PC-3 (cell line): ENCODE data around the gene GABRR1. TPM values are rescaled to one million over a fixed set of nuclear protein-coding genes. Genes with fewer than 3 reads are reported as not detected.

Experiments used
- ATAC-seq: fragments of 200-7000 bp; cut with Tn5 transposase; 2 replicates; pipeline ENCODE4 v1.9.1; 2020; ENCODE audit warnings: mild to moderate bottlenecking, moderate library complexity
- BruUV-seq: library from RNA; stranded (reverse); fragments of 400-500 nt; replicated peaks from 2 replicates; lab custom pipeline; 2021; lab: Mats Ljungman, UMichigan
- CTCF ChIA-PET: fragments of 300-600 bp; sonication (Branson Sonifier 250); formaldehyde crosslinking; loops from one replicate; lab custom pipeline; 2022; ENCODE audit warnings: antibody characterized with exemption; lab: Charles Lee
- POLR2A ChIA-PET: fragments of 300-600 bp; sonication (Branson Sonifier 250); formaldehyde crosslinking; loops from one replicate; lab custom pipeline; 2022; ENCODE audit warnings: antibody characterized with exemption; ENCODE audit not compliant: unreplicated experiment; lab: Charles Lee
- DNase-seq: peaks from one replicate; pipeline ENCODE4 v3.0.0-alpha.2; 2015
- H2AFZ ChIP-seq: fragments of 300-600 bp; sonication (generic); 2 replicates; pipeline ENCODE4 v1.6.0; 2016; ENCODE audit warnings: antibody characterized with exemption, low read length
- H3F3A ChIP-seq: fragments of 300-600 bp; sonication (generic); one replicate; pipeline ENCODE4 v1.6.0; 2017; ENCODE audit warnings: antibody characterized with exemption, low read length, control low read depth, mild to moderate bottlenecking; ENCODE audit not compliant: unreplicated experiment
- H3K27ac ChIP-seq: fragments of 300-600 bp; sonication (generic); 2 replicates; pipeline ENCODE4 v1.5.1; 2016; ENCODE audit warnings: mild to moderate bottlenecking, low read length
- H3K27me3 ChIP-seq: fragments of 300-600 bp; sonication (generic); 2 replicates; pipeline ENCODE4 v1.6.1; 2016; ENCODE audit warnings: low read length, mixed read lengths
- H3K36me3 ChIP-seq: fragments of 300-600 bp; sonication (generic); 2 replicates; pipeline ENCODE4 v1.6.1; 2016; ENCODE audit warnings: low read depth, mixed run types, low read length, mixed read lengths
- H3K4me1 ChIP-seq: fragments of 300-600 bp; sonication (generic); 2 replicates; pipeline ENCODE4 v1.5.1; 2016; ENCODE audit warnings: low read length; ENCODE audit not compliant: insufficient read depth
- H3K4me2 ChIP-seq: fragments of 300-600 bp; sonication (generic); 2 replicates; pipeline ENCODE4 v1.6.0; 2016; ENCODE audit warnings: low read length
- H3K4me3 ChIP-seq: fragments of 300-600 bp; sonication (generic); 2 replicates; pipeline ENCODE4 v1.5.1; 2016; ENCODE audit warnings: mild to moderate bottlenecking, low read length, mixed read lengths
- H3K79me2 ChIP-seq: fragments of 300-600 bp; sonication (generic); 2 replicates; pipeline ENCODE4 v1.6.1; 2017; ENCODE audit warnings: low read length, mixed read lengths
- H3K9ac ChIP-seq: fragments of 300-600 bp; sonication (generic); 2 replicates; pipeline ENCODE4 v1.6.0; 2016; ENCODE audit warnings: mild to moderate bottlenecking, low read length
- H3K9me2 ChIP-seq: fragments of 300-600 bp; sonication (generic); replicated peaks from 2 replicates; pipeline ENCODE4 v1.6.1; 2016; ENCODE audit warnings: mixed run types, low read length, mixed read lengths
- H3K9me3 ChIP-seq: fragments of 300-600 bp; sonication (generic); 2 replicates; pipeline ENCODE4 v1.6.1; 2016; ENCODE audit warnings: low read length, mixed read lengths
- H4K20me1 ChIP-seq: fragments of 300-600 bp; sonication (generic); 2 replicates; pipeline ENCODE4 v1.6.1; 2016; ENCODE audit warnings: low read length, mixed read lengths
- CTCF ChIP-seq: fragments of 300-600 bp; sonication (generic); conservative IDR thresholded peaks from 2 replicates; pipeline ENCODE4 v1.5.1; 2017; ENCODE audit warnings: antibody characterized with exemption, low read depth, mild to moderate bottlenecking, low read length
- EZH2 ChIP-seq: fragments of 300-600 bp; sonication (generic); IDR thresholded peaks from one replicate; pipeline ENCODE4 v1.6.1; 2017; ENCODE audit warnings: antibody characterized with exemption, mild to moderate bottlenecking, low read length; ENCODE audit not compliant: unreplicated experiment
- EZH2phosphoT487 ChIP-seq: fragments of 300-600 bp; sonication (generic); IDR thresholded peaks from 2 replicates; pipeline ENCODE4 v1.6.1; 2018; ENCODE audit warnings: mild to moderate bottlenecking, antibody characterized with exemption, low read length, borderline replicate concordance
- intact Hi-C: fragments of 100-400 bp; cut with micrococcal nuclease; formaldehyde crosslinking; loops from 2 replicates; pipeline ENCODE4 v1.9.0; 2023
- total RNA-seq: library from RNA; depleted of rRNA; stranded (reverse); fragments of >200 nt; gene quantifications from 2 replicates; pipeline ENCODE4 v1.2.3, GENCODE V29; 2014

The GABRR1 gene
- total RNA-seq, 1 experiment from 2014 or later, result not detected

- intact Hi-C loops, result no loop called here
- no peak for ATAC-seq
Measured at GRCh38 chr6:89187504-89187903, 29.7 kb downstream of the GABRR1 start.

GRCh38 chr6:89186762-89187161 is 30.4 kb downstream of the GABRR1 start:
- TF ChIP-seq EZH2 (no peak), CTCF (no peak), EZH2phosphoT487 (no peak)
- no peaks in the 10 kb centered on the region for H4K20me1 ChIP-seq
- no peaks in the 10 kb centered on the region for H3K9me2 ChIP-seq
- H3K4me2 ChIP-seq, result no peak overlapping the region
- DNase-seq, result no peak
- no peaks in the 10 kb centered on the region for H3K9me3 ChIP-seq
- H3K9ac ChIP-seq, result no peak overlapping the region
- no TSS peak for BruUV-seq
- H2AFZ ChIP-seq, result no peak overlapping the region
- no peak overlapping the region for H3K4me3 ChIP-seq
- no peaks in the 10 kb centered on the region for H3K36me3 ChIP-seq
- no peak for ATAC-seq
- H3K79me2 ChIP-seq, result no peaks in the 10 kb centered on the region
- CTCF ChIA-PET, result no interaction called here
- H3F3A ChIP-seq, result no peaks in the 10 kb centered on the region
- intact Hi-C loops, result no loop called here
- POLR2A ChIA-PET, result no interaction called here
- no peaks in the 10 kb centered on the region for H3K4me1 ChIP-seq
- H3K27ac ChIP-seq, result no peak overlapping the region
- H3K27me3 ChIP-seq, result no peaks in the 10 kb centered on the region

More at GRCh38 chr6:89187504-89187903, 29.7 kb downstream of the GABRR1 start:
- H3K4me2 ChIP-seq, result no peak overlapping the region
- POLR2A ChIA-PET, result no interaction called here
- no peaks in the 10 kb centered on the region for H3K27me3 ChIP-seq
- H3K4me1 ChIP-seq, result no peaks in the 10 kb centered on the region
- H3K9ac ChIP-seq, result no peak overlapping the region
- BruUV-seq, result no TSS peak
- no peak overlapping the region for H3K27ac ChIP-seq
- H3K79me2 ChIP-seq, result no peaks in the 10 kb centered on the region
- H3K9me2 ChIP-seq, result no peaks in the 10 kb centered on the region
- H3K4me3 ChIP-seq, result no peak overlapping the region
- TF ChIP-seq EZH2phosphoT487, result no peak
- no peak for TF ChIP-seq CTCF
- TF ChIP-seq EZH2, result no peak
- no peak for DNase-seq
- no peak overlapping the region for H2AFZ ChIP-seq
- H4K20me1 ChIP-seq, result no peaks in the 10 kb centered on the region
- CTCF ChIA-PET, result no interaction called here
- no peaks in the 10 kb centered on the region for H3K9me3 ChIP-seq
- no peaks in the 10 kb centered on the region for H3F3A ChIP-seq
- no peaks in the 10 kb centered on the region for H3K36me3 ChIP-seq

GRCh38 chr6:89184344-89184743 is 32.8 kb downstream of the GABRR1 start:
- no peak for TF ChIP-seq EZH2phosphoT487
- TF ChIP-seq EZH2, result no peak
- no peak for TF ChIP-seq CTCF
- POLR2A ChIA-PET, result interaction anchor here (0.7 kb wide), 1 partner anchor 206 kb away, joined by 5 read pairs; no protein-coding TSS in a partner anchor
- ATAC-seq, result no peak

More at GRCh38 chr6:89184344-89184743, 32.8 kb downstream of the GABRR1 start:
- intact Hi-C loops, result no loop called here
- Histone ChIP-seq H3K27me3 (peaks cover 9% of the 10 kb centered on the region; the same call in 1 of the 2 replicates), H3K9me3 (no peaks in the 10 kb centered on the region), H3K36me3 (no peaks in the 10 kb centered on the region), H3K27ac (no peak overlapping the region), H3K9me2 (no peaks in the 10 kb centered on the region), H4K20me1 (no peaks in the 10 kb centered on the region), H3K4me1 (no peaks in the 10 kb centered on the region), H3K4me3 (no peak overlapping the region), H3K79me2 (no peaks in the 10 kb centered on the region), H3F3A (no peaks in the 10 kb centered on the region), H3K9ac (no peak overlapping the region), H2AFZ (no peak overlapping the region), H3K4me2 (no peak overlapping the region)
- CTCF ChIA-PET, result no interaction called here
- DNase-seq, result no peak
- BruUV-seq, result no TSS peak
